H9 (cell line): Measurements from ENCODE around the gene ZNF526. TPM values are rescaled to one million over a fixed set of nuclear protein-coding genes. Genes with fewer than 3 reads are reported as not detected.

Experiments
- DNase-seq: peaks from one replicate; pipeline ENCODE4 v3.0.0-alpha.2; 2017
- H2AFZ ChIP-seq: one replicate; pipeline ENCODE4 v1.6.1; 2013; ENCODE audit warnings: mild to moderate bottlenecking, low read length, control low read depth, moderate library complexity
- H2AK5ac ChIP-seq: 2 replicates; pipeline ENCODE4 v1.6.1; 2013; ENCODE audit warnings: low read length, control low read depth, mixed read lengths; ENCODE audit not compliant: insufficient read length
- H2BK120ac ChIP-seq: one replicate; pipeline ENCODE4 v1.6.1; 2013; ENCODE audit warnings: low read depth, mild to moderate bottlenecking, low read length, control low read depth, inconsistent platforms; ENCODE audit not compliant: poor library complexity, severe bottlenecking
- H2BK12ac ChIP-seq: 2 replicates; pipeline ENCODE4 v1.6.1; 2013; ENCODE audit warnings: low read length, control low read depth, mixed read lengths, low read depth; ENCODE audit not compliant: insufficient read length
- H2BK15ac ChIP-seq: 2 replicates; pipeline ENCODE4 v1.6.1; 2013; ENCODE audit warnings: low read depth, low read length, control low read depth
- H2BK20ac ChIP-seq: one replicate; pipeline ENCODE4 v1.6.1; 2013; ENCODE audit warnings: low read depth, mild to moderate bottlenecking, low read length, control low read depth, inconsistent platforms; ENCODE audit not compliant: poor library complexity, severe bottlenecking
- H2BK5ac ChIP-seq: 2 replicates; pipeline ENCODE4 v1.6.1; 2013; ENCODE audit warnings: low read length, control low read depth, mixed read lengths; ENCODE audit not compliant: insufficient read length
- H3K14ac ChIP-seq: 2 replicates; pipeline ENCODE4 v1.6.1; 2013; ENCODE audit warnings: low read length, control low read depth; ENCODE audit not compliant: insufficient read depth
- H3K18ac ChIP-seq: 2 replicates; pipeline ENCODE4 v1.6.1; 2013; ENCODE audit warnings: low read depth, mild to moderate bottlenecking, mixed read lengths, low read length, control low read depth; ENCODE audit not compliant: insufficient read length
- H3K23ac ChIP-seq: 2 replicates; pipeline ENCODE4 v1.6.1; 2013; ENCODE audit warnings: low read length, control low read depth, mixed read lengths, low read depth; ENCODE audit not compliant: insufficient read length
- H3K23me2 ChIP-seq: 2 replicates; pipeline ENCODE4 v1.6.1; 2013; ENCODE audit warnings: low read depth, mild to moderate bottlenecking, mixed read lengths, low read length, control low read depth; ENCODE audit not compliant: insufficient read length, poor library complexity, severe bottlenecking
- H3K27ac ChIP-seq: 2 replicates; pipeline ENCODE4 v1.5.1; 2013; ENCODE audit warnings: low read length, control low read depth, mixed read lengths, low read depth; ENCODE audit not compliant: insufficient read length
- H3K27me3 ChIP-seq: 2 replicates; pipeline ENCODE4 v1.6.1; 2013; ENCODE audit warnings: low read length, control low read depth, inconsistent platforms; ENCODE audit not compliant: insufficient read depth
- H3K4ac ChIP-seq: 2 replicates; pipeline ENCODE4 v1.6.1; 2013; ENCODE audit warnings: low read depth, mild to moderate bottlenecking, control low read depth, inconsistent platforms, low read length, moderate library complexity
- H3K4me1 ChIP-seq: 2 replicates; pipeline ENCODE4 v1.6.1; 2013; ENCODE audit warnings: low read length, control low read depth, inconsistent platforms; ENCODE audit not compliant: insufficient read depth
- H3K4me2 ChIP-seq: 2 replicates; pipeline ENCODE4 v1.6.1; 2013; ENCODE audit warnings: low read length, control low read depth, mixed read lengths; ENCODE audit not compliant: insufficient read length, insufficient read depth
- H3K56ac ChIP-seq: 2 replicates; pipeline ENCODE4 v1.6.1; 2013; ENCODE audit warnings: low read depth, mild to moderate bottlenecking, mixed read lengths, low read length, control low read depth; ENCODE audit not compliant: insufficient read length
- H3K79me1 ChIP-seq: 2 replicates; pipeline ENCODE4 v1.6.1; 2013; ENCODE audit warnings: low read depth, mild to moderate bottlenecking, moderate library complexity, low read length, control low read depth, inconsistent platforms; ENCODE audit not compliant: insufficient read depth, poor library complexity, severe bottlenecking
- H3K79me2 ChIP-seq: 2 replicates; pipeline ENCODE4 v1.6.1; 2013; ENCODE audit warnings: low read length, control low read depth, inconsistent platforms; ENCODE audit not compliant: insufficient read depth
- H3K9ac ChIP-seq: 2 replicates; pipeline ENCODE4 v1.6.1; 2013; ENCODE audit warnings: low read length, control low read depth, mixed read lengths; ENCODE audit not compliant: insufficient read length; ENCODE audit errors: extremely low read depth
- H3K9me3 ChIP-seq: one replicate; pipeline ENCODE4 v1.6.1; 2013; ENCODE audit warnings: low read depth, low read length, inconsistent platforms; ENCODE audit not compliant: control insufficient read depth
- H3T11ph ChIP-seq: one replicate; pipeline ENCODE4 v1.6.1; 2013; ENCODE audit warnings: mild to moderate bottlenecking, low read length, control low read depth, inconsistent platforms
- H4K20me1 ChIP-seq: one replicate; pipeline ENCODE4 v1.6.1; 2013; ENCODE audit not compliant: control insufficient read depth, insufficient read length, insufficient read depth
- H4K5ac ChIP-seq: 2 replicates; pipeline ENCODE4 v1.6.1; 2013; ENCODE audit warnings: low read depth, mild to moderate bottlenecking, mixed read lengths, low read length, control low read depth; ENCODE audit not compliant: insufficient read length
- H4K8ac ChIP-seq: replicated peaks from 2 replicates; pipeline ENCODE4 v1.6.1; 2013; ENCODE audit warnings: low read length, control low read depth, mixed read lengths, low read depth; ENCODE audit not compliant: insufficient read length
- H4K91ac ChIP-seq: 2 replicates; pipeline ENCODE4 v1.6.1; 2013; ENCODE audit warnings: low read depth, mild to moderate bottlenecking, moderate library complexity, mixed read lengths, low read length, control low read depth; ENCODE audit not compliant: insufficient read length
- H3K27ac Mint-ChIP-seq, 3 experiments: 2 replicates in 2 of 3; 3 replicates in 1 of 3; pipeline ENCODE4 v1.8.0; 2020 to 2021; ENCODE audit warnings: mixed read lengths in 3 of 3, mild to moderate bottlenecking in 1 of 3, moderate library complexity in 1 of 3
- H3K27me3 Mint-ChIP-seq: 2 replicates; pipeline ENCODE4 v1.8.0; 2021; ENCODE audit warnings: low read depth, mild to moderate bottlenecking, moderate library complexity, mixed read lengths
- H3K36me3 Mint-ChIP-seq, 3 experiments: 2 replicates in 2 of 3; 3 replicates in 1 of 3; pipeline ENCODE4 v1.8.0; 2020 to 2021; ENCODE audit warnings: low read depth in 3 of 3, mixed read lengths in 3 of 3; ENCODE audit not compliant: insufficient read depth in 1 of 3
- H3K4me1 Mint-ChIP-seq, 2 experiments: 2 replicates each; pipeline ENCODE4 v1.8.0; 2020; ENCODE audit warnings: mixed read lengths in 2 of 2
- H3K4me3 Mint-ChIP-seq, 2 experiments: 2 replicates in 1 of 2; 3 replicates in 1 of 2; pipeline ENCODE4 v1.8.0; 2020 to 2021; ENCODE audit warnings: mild to moderate bottlenecking in 2 of 2, mixed read lengths in 2 of 2, moderate library complexity in 1 of 2
- H3K9me3 Mint-ChIP-seq, 2 experiments: 2 replicates in 1 of 2; 3 replicates in 1 of 2; pipeline ENCODE4 v1.8.0; 2020; ENCODE audit warnings: mild to moderate bottlenecking in 2 of 2, mixed read lengths in 2 of 2, moderate library complexity in 1 of 2
- WGBS: extraction: QIAGEN DNeasy Blood & Tissue Kit; methylation state at CpG from one replicate; pipeline ENCODE4 v1.1.7; 2013; ENCODE audit warnings: missing lambda C conversion rate, low lambda C conversion rate, mixed read lengths; ENCODE audit not compliant: insufficient read length; ENCODE audit errors: extremely low coverage; 5-methylcytosine and 5-hydroxymethylcytosine counted together
- total RNA-seq: library from RNA; stranded (reverse); gene quantifications from 2 replicates; pipeline ENCODE4 v1.2.1, GENCODE V29; 2021
- TF ChIP-seq, protein P1 (sequence below): fragments of 200-600 bp; sonication (generic); conservative IDR thresholded peaks from 3 replicates; pipeline ENCODE4 v1.8.0; 2021; ENCODE audit warnings: antibody characterized with exemption, mild to moderate bottlenecking

ZNF526 gene
- total RNA-seq, 1 experiment from 2014 or later, result 20.5 TPM

DNA sequence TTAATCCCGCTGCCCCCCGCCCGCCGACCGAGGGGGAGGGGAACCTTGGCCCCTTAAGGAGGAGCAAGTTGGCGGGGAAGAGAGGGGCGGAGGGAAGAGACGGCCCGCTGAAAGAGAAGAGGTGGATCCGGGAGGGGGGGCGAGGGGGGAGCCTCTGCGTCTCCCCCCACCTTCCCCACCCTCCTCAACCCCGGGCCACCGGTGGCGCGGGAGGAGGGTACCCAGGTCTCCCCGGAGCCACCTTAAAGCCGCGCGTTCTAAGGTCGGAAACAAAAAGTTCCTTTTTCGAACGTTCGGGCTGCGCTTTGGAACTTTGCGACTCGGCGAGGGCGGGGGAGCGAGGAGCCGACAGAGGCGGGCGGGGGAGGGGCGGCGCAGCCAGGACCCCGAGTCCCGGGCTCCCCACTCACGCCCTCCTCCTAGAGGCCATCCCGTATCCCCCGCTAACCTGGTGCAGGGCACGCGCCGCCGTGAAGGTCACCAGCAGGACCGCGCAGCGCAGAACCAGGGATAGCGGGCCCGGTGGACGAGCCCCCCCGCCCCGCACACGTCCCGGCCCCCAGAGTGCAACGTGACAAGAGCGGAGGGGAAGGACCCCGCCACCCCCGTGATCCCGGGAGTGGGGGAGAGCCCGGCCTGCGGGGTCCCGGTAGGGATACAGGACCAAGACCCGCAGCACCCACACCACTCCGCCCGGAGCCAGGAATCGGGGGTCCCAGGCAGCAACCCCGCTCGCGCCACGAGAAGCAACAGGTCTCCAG, 34.2 kb downstream of the ZNF526 start:
- Histone ChIP-seq H3K79me2 (peaks cover 5% of the 10 kb centered on the region; the same call in 1 of the 2 replicates), H3K56ac (no peak overlapping the region), H3K9me3 (no peaks in the 10 kb centered on the region), H2AK5ac (no peak overlapping the region), H3K23ac (no peak overlapping the region), H4K8ac (no peak overlapping the region), H2BK120ac (no peak overlapping the region), H3K27me3 (no peaks in the 10 kb centered on the region), H3K4me2 (peak overlapping the region; percentile 32), H3K18ac (peak overlapping the region; percentile 88), H2BK15ac (no peak overlapping the region), H2BK12ac (no peak overlapping the region), H2BK20ac (no peak overlapping the region), H2AFZ (no peak overlapping the region), H3K23me2 (peaks cover 14% of the 10 kb centered on the region), H3K14ac (peak overlapping the region; percentile 96), H3K9ac (peak overlapping the region; percentile 70), H3T11ph (no peak overlapping the region), H3K4ac (no peak overlapping the region; the same call in 1 of the 2 replicates), H4K91ac (no peak overlapping the region), H2BK5ac (no peak overlapping the region), H3K27ac (no peak overlapping the region), H4K5ac (no peak overlapping the region), H3K4me1 (peaks cover 6% of the 10 kb centered on the region; the same call in 1 of the 2 replicates), H4K20me1 (no peaks in the 10 kb centered on the region), H3K79me1 (no peaks in the 10 kb centered on the region)
- TF ChIP-seq, protein P1, sequence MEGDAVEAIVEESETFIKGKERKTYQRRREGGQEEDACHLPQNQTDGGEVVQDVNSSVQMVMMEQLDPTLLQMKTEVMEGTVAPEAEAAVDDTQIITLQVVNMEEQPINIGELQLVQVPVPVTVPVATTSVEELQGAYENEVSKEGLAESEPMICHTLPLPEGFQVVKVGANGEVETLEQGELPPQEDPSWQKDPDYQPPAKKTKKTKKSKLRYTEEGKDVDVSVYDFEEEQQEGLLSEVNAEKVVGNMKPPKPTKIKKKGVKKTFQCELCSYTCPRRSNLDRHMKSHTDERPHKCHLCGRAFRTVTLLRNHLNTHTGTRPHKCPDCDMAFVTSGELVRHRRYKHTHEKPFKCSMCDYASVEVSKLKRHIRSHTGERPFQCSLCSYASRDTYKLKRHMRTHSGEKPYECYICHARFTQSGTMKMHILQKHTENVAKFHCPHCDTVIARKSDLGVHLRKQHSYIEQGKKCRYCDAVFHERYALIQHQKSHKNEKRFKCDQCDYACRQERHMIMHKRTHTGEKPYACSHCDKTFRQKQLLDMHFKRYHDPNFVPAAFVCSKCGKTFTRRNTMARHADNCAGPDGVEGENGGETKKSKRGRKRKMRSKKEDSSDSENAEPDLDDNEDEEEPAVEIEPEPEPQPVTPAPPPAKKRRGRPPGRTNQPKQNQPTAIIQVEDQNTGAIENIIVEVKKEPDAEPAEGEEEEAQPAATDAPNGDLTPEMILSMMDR, result peak; percentile 25; the same call in 1 of the 3 replicates
- peak overlapping the region; percentile 76 to 81 for H3K4me3 Mint-ChIP-seq
- no CpG with 5 or more reads among the region's 70 CpGs for WGBS
- peak overlapping the region in 1 of 3 experiments; percentile 28; a peak in 1 of 7 replicates for H3K27ac Mint-ChIP-seq
- peaks cover 19% of the 10 kb centered on the region for H3K27me3 Mint-ChIP-seq
- H3K36me3 Mint-ChIP-seq, result peaks cover 5 to 15% (median 11%) of the 10 kb centered on the region in 3 experiments; a peak in 6 of 7 replicates
- H3K4me1 Mint-ChIP-seq, result peaks cover 22 to 40% of the 10 kb centered on the region in 2 experiments
- peak; percentile 72 for DNase-seq
- no peaks in the 10 kb centered on the region for H3K9me3 Mint-ChIP-seq
